Measurements from ENCODE around the gene SYNC. TPM values are rescaled to one million over a fixed set of nuclear protein-coding genes. Genes with fewer than 3 reads are reported as not detected.
"Not testable (repeated sequence)": the region's sequence is repeated elsewhere in the genome, so short reads cannot be mapped to it uniquely, and the experiment has no call there.

Gene SYNC
- total and polyA plus RNA-seq, 3 donors from 2014 or later = 9.0 to 12.4 (median 11.8) TPM

DNA sequence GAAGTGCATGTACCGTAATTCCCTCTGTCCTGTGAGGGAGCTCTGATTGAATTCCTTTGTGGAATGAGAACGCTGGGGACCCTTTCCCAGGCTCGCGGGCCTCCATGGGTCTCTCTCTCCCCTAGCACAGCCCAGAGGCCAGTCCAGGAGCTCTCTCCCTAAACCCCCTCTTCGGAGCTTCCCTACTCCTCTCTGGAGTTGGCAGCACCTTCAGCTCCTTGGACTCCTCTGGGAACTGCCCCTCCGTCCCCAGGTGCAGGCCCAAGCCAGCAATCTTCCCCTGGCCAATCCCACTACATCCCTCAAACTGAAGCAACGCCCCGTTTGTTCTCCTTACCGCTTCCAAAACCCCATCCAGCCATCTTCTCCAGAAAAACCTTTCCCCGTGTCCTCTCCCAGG, 10.5 kb upstream of the SYNC start:
- peaks cover 8% of the 10 kb centered on the region for H3K4me1 ChIP-seq
- H3K9me3 ChIP-seq = no peaks in the 10 kb centered on the region
- no peak for DNase-seq
- no peaks in the 10 kb centered on the region for H3K36me3 ChIP-seq (ENCODE audit: low read depth, missing control alignments)
- TF ChIP-seq POLR2A (IDR thresholded peaks at IDR 0.05) = no peak
- TF ChIP-seq, protein P1, sequence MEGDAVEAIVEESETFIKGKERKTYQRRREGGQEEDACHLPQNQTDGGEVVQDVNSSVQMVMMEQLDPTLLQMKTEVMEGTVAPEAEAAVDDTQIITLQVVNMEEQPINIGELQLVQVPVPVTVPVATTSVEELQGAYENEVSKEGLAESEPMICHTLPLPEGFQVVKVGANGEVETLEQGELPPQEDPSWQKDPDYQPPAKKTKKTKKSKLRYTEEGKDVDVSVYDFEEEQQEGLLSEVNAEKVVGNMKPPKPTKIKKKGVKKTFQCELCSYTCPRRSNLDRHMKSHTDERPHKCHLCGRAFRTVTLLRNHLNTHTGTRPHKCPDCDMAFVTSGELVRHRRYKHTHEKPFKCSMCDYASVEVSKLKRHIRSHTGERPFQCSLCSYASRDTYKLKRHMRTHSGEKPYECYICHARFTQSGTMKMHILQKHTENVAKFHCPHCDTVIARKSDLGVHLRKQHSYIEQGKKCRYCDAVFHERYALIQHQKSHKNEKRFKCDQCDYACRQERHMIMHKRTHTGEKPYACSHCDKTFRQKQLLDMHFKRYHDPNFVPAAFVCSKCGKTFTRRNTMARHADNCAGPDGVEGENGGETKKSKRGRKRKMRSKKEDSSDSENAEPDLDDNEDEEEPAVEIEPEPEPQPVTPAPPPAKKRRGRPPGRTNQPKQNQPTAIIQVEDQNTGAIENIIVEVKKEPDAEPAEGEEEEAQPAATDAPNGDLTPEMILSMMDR (IDR thresholded peaks at IDR 0.05) = no peak
- 54 to 58% methylated on average over 10 of the region's 10 CpGs for WGBS, 2 donors
- H3K27ac ChIP-seq = no peak overlapping the region
- intact Hi-C loops (cut with DNase I; ENCODE audit: low total_unique reads) = no loop called here
- H3K4me3 ChIP-seq = no peak overlapping the region
- H3K27me3 ChIP-seq = no peaks in the 10 kb centered on the region

DNA sequence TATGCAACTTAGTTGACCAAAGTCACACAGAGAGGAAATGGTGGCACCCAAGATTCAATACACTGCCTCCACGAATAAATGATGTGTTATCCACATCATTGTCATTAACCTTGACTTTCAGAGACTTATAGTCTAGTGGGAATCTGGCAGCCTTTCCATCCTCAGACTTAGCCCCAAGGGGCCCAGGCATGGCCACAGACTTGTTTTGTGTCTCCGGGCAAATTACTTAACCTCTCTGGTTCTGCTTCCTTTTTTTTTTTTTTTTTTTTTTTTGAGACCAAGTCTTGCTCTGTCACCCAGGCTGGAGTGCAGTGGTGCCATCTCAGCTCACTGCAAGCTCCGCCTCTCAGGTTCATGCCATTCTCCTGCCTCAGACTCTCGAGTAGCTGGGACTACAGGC, 8.7 kb upstream of the SYNC start:
- intact Hi-C loops (cut with DNase I; ENCODE audit: low total_unique reads); H3K27ac ChIP-seq; H3K36me3 ChIP-seq (ENCODE audit: low read depth, missing control alignments); H3K4me3 ChIP-seq; H3K4me1 ChIP-seq; H3K9me3 ChIP-seq; H3K27me3 ChIP-seq; DNase-seq: not testable (repeated sequence)
- 61 to 77% methylated on average over 4 of the region's 4 CpGs for WGBS, 2 donors

DNA sequence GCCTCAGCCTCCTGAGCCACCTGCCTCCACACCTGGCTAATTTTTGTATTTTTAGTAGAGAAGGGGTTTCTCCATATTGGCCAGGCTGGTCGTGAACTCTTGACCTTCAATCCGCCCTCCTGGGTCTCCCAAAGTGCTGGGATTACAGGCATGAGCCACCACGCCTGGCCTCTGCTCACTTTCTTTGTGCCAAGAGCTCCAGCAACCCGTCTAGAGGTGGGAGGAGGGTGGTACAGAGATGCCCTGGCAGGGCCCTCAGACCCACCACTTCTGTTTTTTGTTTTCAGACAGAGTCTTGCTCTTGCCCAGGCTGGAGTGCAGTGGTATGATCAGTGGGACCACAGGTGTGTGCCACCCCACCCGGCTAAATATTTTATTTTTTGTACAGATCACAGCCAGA, 6.9 kb upstream of the SYNC start:
- DNase-seq = no peak
- no peak for TF ChIP-seq POLR2A (IDR thresholded peaks at IDR 0.05)
- TF ChIP-seq, protein P1 (IDR thresholded peaks at IDR 0.05) = no peak
- Histone ChIP-seq H3K27me3 (no peaks in the 10 kb centered on the region), H3K27ac (no peak overlapping the region), H3K4me3 (no peak overlapping the region), H3K36me3 (ENCODE audit: low read depth, missing control alignments) (no peaks in the 10 kb centered on the region), H3K9me3 (no peaks in the 10 kb centered on the region), H3K4me1 (peaks cover 8% of the 10 kb centered on the region)
- intact Hi-C loops (cut with DNase I; ENCODE audit: low total_unique reads) = no loop called here
- WGBS, 2 donors = 69 to 95% methylated on average over 3 to 5 of the region's 5 CpGs

DNA sequence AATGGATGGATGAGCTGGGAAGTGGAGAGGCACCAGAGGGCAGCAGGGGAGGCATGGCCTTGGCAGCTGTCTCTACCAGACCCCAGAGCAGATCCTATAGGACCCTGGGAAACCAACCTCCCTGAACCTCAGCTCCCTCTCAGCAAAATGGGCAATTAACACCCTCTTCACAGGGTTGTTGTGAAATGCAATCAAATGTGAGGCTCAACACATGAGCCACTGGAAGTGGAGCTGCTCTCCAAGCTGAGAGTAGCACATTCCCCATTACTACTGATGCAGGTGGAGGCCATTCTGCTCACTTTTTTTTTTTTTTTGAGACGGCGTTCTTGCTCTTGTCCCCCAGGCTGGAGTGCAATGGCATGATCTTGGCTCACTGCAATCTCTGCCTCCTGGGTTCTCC, 6.5 kb upstream of the SYNC start:
- WGBS, 2 donors = 82 to 83% methylated on average over 2 of the region's 2 CpGs
- Histone ChIP-seq H3K36me3 (ENCODE audit: low read depth, missing control alignments) (no peaks in the 10 kb centered on the region), H3K9me3 (no peaks in the 10 kb centered on the region), H3K4me1 (peaks cover 10% of the 10 kb centered on the region), H3K4me3 (no peak overlapping the region), H3K27ac (no peak overlapping the region), H3K27me3 (no peaks in the 10 kb centered on the region)
- intact Hi-C loops (cut with DNase I; ENCODE audit: low total_unique reads) = no loop called here
- TF ChIP-seq, protein P1 (IDR thresholded peaks at IDR 0.05) = no peak
- TF ChIP-seq POLR2A (IDR thresholded peaks at IDR 0.05) = no peak
- DNase-seq = no peak

DNA sequence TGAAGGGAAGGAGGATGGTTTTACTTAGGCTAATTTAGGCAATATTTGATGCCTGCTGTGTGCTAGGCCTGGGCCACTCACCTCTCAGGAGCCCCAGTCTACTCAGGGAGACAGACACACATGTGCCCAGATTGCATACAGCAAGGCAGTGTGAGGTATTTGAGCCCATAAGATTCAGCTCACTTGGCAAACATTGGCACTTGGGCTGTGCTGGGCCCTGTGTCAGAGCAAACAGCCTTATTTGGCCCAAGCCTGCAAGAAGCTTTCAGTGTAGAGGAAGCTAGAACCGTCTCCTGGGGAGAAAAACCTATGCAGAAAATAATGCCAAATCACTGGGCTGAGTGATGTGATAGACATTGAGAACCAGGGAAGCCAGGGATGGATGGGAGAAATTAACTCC, 3.9 kb upstream of the SYNC start:
- peaks cover 23% of the 10 kb centered on the region for H3K4me1 ChIP-seq

More for the DNA sequence above, 3.9 kb upstream of the SYNC start:
- Histone ChIP-seq H3K9me3 (no peaks in the 10 kb centered on the region), H3K27ac (no peak overlapping the region), H3K4me3 (no peak overlapping the region), H3K27me3 (no peaks in the 10 kb centered on the region), H3K36me3 (ENCODE audit: low read depth, missing control alignments) (no peaks in the 10 kb centered on the region)
- DNase-seq = no peak
- no peak for TF ChIP-seq POLR2A (IDR thresholded peaks at IDR 0.05)
- TF ChIP-seq, protein P1 (IDR thresholded peaks at IDR 0.05) = no peak
- intact Hi-C loops (cut with DNase I; ENCODE audit: low total_unique reads) = no loop called here
- 25 to 44% methylated on average over 1 of the region's 1 CpG for WGBS, 2 donors

Measured in testis (tissue), 3 donors.